PC-9 (cell line): ENCODE data around the gene FARSA. TPM values are rescaled to one million over a fixed set of nuclear protein-coding genes. Genes with fewer than 3 reads are reported as not detected.
"Not testable (repeated sequence)": the region's sequence is repeated elsewhere in the genome, so short reads cannot be mapped to it uniquely, and the experiment has no call there.

Source experiments
- BruUV-seq: library from RNA; stranded (reverse); fragments of 400-500 nt; replicated peaks from 2 replicates; lab custom pipeline; 2021; lab: Mats Ljungman, UMichigan
- CTCF ChIA-PET: fragments of 300-600 bp; sonication (Branson Sonifier 250); formaldehyde crosslinking; loops from one replicate; lab custom pipeline; 2022; ENCODE audit warnings: antibody characterized with exemption; lab: Charles Lee
- POLR2A ChIA-PET: fragments of 300-600 bp; sonication (Branson Sonifier 250); formaldehyde crosslinking; loops from one replicate; lab custom pipeline; 2022; ENCODE audit warnings: antibody characterized with exemption; ENCODE audit not compliant: unreplicated experiment; lab: Charles Lee
- DNase-seq, 2 experiments: peaks; one replicate each; pipeline versions ENCODE4 v3.0.0 to v3.0.0-alpha.2; 2015 to 2022; ENCODE audit warnings: mixed read lengths in 1 of 2
- H2AFZ ChIP-seq: fragments of 200-600 bp; sonication (generic); 2 replicates; pipeline ENCODE4 v1.8.1; 2017; ENCODE audit warnings: antibody characterized with exemption
- H3F3A ChIP-seq: fragments of 200-600 bp; sonication (generic); 2 replicates; pipeline ENCODE4 v1.8.1; 2017; ENCODE audit warnings: antibody characterized with exemption, mild to moderate bottlenecking, low read depth; ENCODE audit not compliant: insufficient read depth
- H3K27ac ChIP-seq: fragments of 200-600 bp; sonication (generic); 2 replicates; pipeline ENCODE4 v1.6.1; 2016; ENCODE audit warnings: mixed run types
- H3K27me3 ChIP-seq: fragments of 200-600 bp; sonication (generic); 2 replicates; pipeline ENCODE4 v1.6.1; 2016; ENCODE audit warnings: low read depth, mixed run types; ENCODE audit not compliant: insufficient read depth
- H3K36me3 ChIP-seq: fragments of 200-600 bp; sonication (generic); 2 replicates; pipeline ENCODE4 v1.6.1; 2016; ENCODE audit warnings: low read depth, mixed run types
- H3K4me1 ChIP-seq: fragments of 200-600 bp; sonication (generic); replicated peaks from 2 replicates; pipeline ENCODE4 v1.6.1; 2016; ENCODE audit warnings: mixed run types; ENCODE audit not compliant: insufficient read depth
- H3K4me2 ChIP-seq: fragments of 200-600 bp; sonication (generic); 2 replicates; pipeline ENCODE4 v1.6.1; 2017; ENCODE audit warnings: mixed run types
- H3K4me3 ChIP-seq: fragments of 200-600 bp; sonication (generic); 2 replicates; pipeline ENCODE4 v1.6.1; 2016; ENCODE audit warnings: mixed run types
- H3K79me2 ChIP-seq: fragments of 200-600 bp; sonication (generic); 2 replicates; pipeline ENCODE4 v1.6.1; 2017; ENCODE audit warnings: low read depth, mixed run types
- H3K9me2 ChIP-seq: fragments of 200-600 bp; sonication (generic); 2 replicates; pipeline ENCODE4 v1.8.1; 2017; ENCODE audit warnings: mild to moderate bottlenecking; ENCODE audit not compliant: insufficient read depth
- H3K9me3 ChIP-seq: fragments of 200-600 bp; sonication (generic); 2 replicates; pipeline ENCODE4 v1.8.1; 2016; ENCODE audit warnings: low read depth; ENCODE audit not compliant: insufficient read depth
- H4K20me1 ChIP-seq: fragments of 200-600 bp; sonication (generic); 2 replicates; pipeline ENCODE4 v1.8.1; 2017; ENCODE audit not compliant: insufficient read depth
- EZH2 ChIP-seq: fragments of 200-600 bp; sonication (generic); IDR thresholded peaks from 2 replicates; pipeline ENCODE4 v1.8.0; 2017; ENCODE audit warnings: antibody characterized with exemption, low read depth
- intact Hi-C: fragments of 100-400 bp; cut with micrococcal nuclease; formaldehyde crosslinking; loops from one replicate; pipeline ENCODE4 v1.10.0; 2022; ENCODE audit not compliant: unreplicated experiment
- total RNA-seq: library from RNA; stranded (reverse); gene quantifications from 2 replicates; pipeline ENCODE4 v1.2.3, GENCODE V29; 2021
- TF ChIP-seq, protein P1 (sequence below): fragments of 200-600 bp; sonication (generic); conservative IDR thresholded peaks from 2 replicates; pipeline ENCODE4 v1.6.1; 2017; ENCODE audit warnings: mixed run types, antibody characterized with exemption, mild to moderate bottlenecking, moderate library complexity

Gene FARSA
- total RNA-seq, 1 experiment from 2014 or later = 53.7 TPM

DNA sequence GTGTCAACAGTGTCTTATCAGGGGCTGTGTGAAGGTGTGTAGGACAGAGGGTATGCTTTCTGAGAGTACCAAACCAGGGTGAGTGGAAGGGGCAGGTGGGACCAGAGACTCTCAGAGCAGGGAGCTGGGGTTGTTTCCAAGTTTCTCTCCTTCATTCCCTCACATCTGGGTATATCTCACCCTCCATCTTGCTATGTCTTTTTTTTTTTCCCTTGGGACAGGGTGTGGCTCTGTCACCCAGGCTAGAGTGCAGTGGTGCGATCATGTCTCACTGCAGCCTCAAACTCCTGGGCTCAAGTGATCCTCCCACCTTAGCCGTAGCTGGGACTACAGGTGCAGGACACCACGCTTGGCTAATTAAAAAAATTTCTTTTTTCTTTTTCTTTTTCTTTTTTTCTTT lies 46.5 kb upstream of the FARSA start:
- no TSS peak for BruUV-seq
- no peak overlapping the region for H3K4me3 ChIP-seq
- intact Hi-C loops = loop anchor here (5.0 kb wide), 2 partner anchors 297 to 452 kb away; no protein-coding TSS in a partner anchor
- H3F3A ChIP-seq = peaks cover 15% of the 10 kb centered on the region; the same call in 1 of the 2 replicates
- no peaks in the 10 kb centered on the region for H3K9me2 ChIP-seq
- H3K79me2 ChIP-seq = no peaks in the 10 kb centered on the region
- no peak overlapping the region for H2AFZ ChIP-seq
- TF ChIP-seq, protein P1, sequence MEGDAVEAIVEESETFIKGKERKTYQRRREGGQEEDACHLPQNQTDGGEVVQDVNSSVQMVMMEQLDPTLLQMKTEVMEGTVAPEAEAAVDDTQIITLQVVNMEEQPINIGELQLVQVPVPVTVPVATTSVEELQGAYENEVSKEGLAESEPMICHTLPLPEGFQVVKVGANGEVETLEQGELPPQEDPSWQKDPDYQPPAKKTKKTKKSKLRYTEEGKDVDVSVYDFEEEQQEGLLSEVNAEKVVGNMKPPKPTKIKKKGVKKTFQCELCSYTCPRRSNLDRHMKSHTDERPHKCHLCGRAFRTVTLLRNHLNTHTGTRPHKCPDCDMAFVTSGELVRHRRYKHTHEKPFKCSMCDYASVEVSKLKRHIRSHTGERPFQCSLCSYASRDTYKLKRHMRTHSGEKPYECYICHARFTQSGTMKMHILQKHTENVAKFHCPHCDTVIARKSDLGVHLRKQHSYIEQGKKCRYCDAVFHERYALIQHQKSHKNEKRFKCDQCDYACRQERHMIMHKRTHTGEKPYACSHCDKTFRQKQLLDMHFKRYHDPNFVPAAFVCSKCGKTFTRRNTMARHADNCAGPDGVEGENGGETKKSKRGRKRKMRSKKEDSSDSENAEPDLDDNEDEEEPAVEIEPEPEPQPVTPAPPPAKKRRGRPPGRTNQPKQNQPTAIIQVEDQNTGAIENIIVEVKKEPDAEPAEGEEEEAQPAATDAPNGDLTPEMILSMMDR = no peak
- TF ChIP-seq EZH2 = no peak
- POLR2A ChIA-PET = interaction anchor here (0.6 kb wide), 1 partner anchor 283 kb away, joined by 10 read pairs; no protein-coding TSS in a partner anchor
- peaks cover 19% of the 10 kb centered on the region for H3K27me3 ChIP-seq
- H3K27ac ChIP-seq = no peak overlapping the region
- no peaks in the 10 kb centered on the region for H4K20me1 ChIP-seq
- H3K9me3 ChIP-seq = no peaks in the 10 kb centered on the region
- no peaks in the 10 kb centered on the region for H3K36me3 ChIP-seq
- H3K4me1 ChIP-seq = peaks cover 10% of the 10 kb centered on the region
- DNase-seq = no peak
- CTCF ChIA-PET = no interaction called here
- H3K4me2 ChIP-seq = no peak overlapping the region

- H3K4me2 ChIP-seq, H3K79me2 ChIP-seq, BruUV-seq, H2AFZ ChIP-seq, POLR2A ChIA-PET, H3K4me1 ChIP-seq, DNase-seq, H3K9me2 ChIP-seq, H3K27ac ChIP-seq, H3K9me3 ChIP-seq, H3K4me3 ChIP-seq, H3K27me3 ChIP-seq, H3F3A ChIP-seq, H3K36me3 ChIP-seq, H4K20me1 ChIP-seq: not testable (repeated sequence)
- CTCF ChIA-PET = interaction anchor here (0.6 kb wide), 1 partner anchor 167 kb away, joined by 4 read pairs; no protein-coding TSS in a partner anchor
- intact Hi-C loops = loop anchor here (5.0 kb wide), 2 partner anchors 301 to 456 kb away; no protein-coding TSS in a partner anchor
These were observed 42.6 kb upstream of the FARSA start for GRCh38 chr19:12976109-12976508.

GRCh38 chr19:12975221-12975741 lies 41.8 kb upstream of the FARSA start:
- intact Hi-C loops = loop anchor here (5.0 kb wide), 2 partner anchors 302 to 457 kb away; no protein-coding TSS in a partner anchor
- H3K27me3 ChIP-seq = no peaks in the 10 kb centered on the region
- H3K4me3 ChIP-seq = no peak overlapping the region
- no peaks in the 10 kb centered on the region for H3K9me3 ChIP-seq
- no peaks in the 10 kb centered on the region for H3K79me2 ChIP-seq
- POLR2A ChIA-PET = no interaction called here
- CTCF ChIA-PET = interaction anchor here (0.6 kb wide), 1 partner anchor 168 kb away, joined by 4 read pairs; no protein-coding TSS in a partner anchor
- no TSS peak for BruUV-seq
- no peaks in the 10 kb centered on the region for H4K20me1 ChIP-seq
- no peak overlapping the region for H3K27ac ChIP-seq
- no peak for DNase-seq
- no peaks in the 10 kb centered on the region for H3K4me1 ChIP-seq
- no peak overlapping the region for H3K4me2 ChIP-seq
- H3K9me2 ChIP-seq = no peaks in the 10 kb centered on the region
- H2AFZ ChIP-seq = no peak overlapping the region
- peaks cover 5% of the 10 kb centered on the region; the same call in 1 of the 2 replicates for H3F3A ChIP-seq
- TF ChIP-seq, protein P1 = no peak
- TF ChIP-seq EZH2 = no peak
- no peaks in the 10 kb centered on the region for H3K36me3 ChIP-seq
